Trophoblast cell (in vitro differentiated cells and primary cell): ENCODE results near the gene DNAH1.

Source experiments
- DNase-seq, 2 donors: peaks; one replicate each; pipeline ENCODE4 v3.0.0-alpha.2; 2016
- H2AFZ ChIP-seq: 2 replicates; pipeline ENCODE4 v1.6.1; 2013; ENCODE audit warnings: low read length, moderate library complexity, mild to moderate bottlenecking; ENCODE audit not compliant: insufficient read depth, poor library complexity
- H2AK5ac ChIP-seq: 2 replicates; pipeline ENCODE4 v1.6.1; 2013; ENCODE audit warnings: mild to moderate bottlenecking, low read length
- H2BK120ac ChIP-seq: 2 replicates; pipeline ENCODE4 v1.6.1; 2013; ENCODE audit warnings: low read length, mild to moderate bottlenecking, moderate library complexity; ENCODE audit not compliant: insufficient read depth, poor library complexity
- H2BK12ac ChIP-seq: 2 replicates; pipeline ENCODE4 v1.6.1; 2013; ENCODE audit warnings: mild to moderate bottlenecking, low read length, moderate library complexity
- H2BK5ac ChIP-seq: 2 replicates; pipeline ENCODE4 v1.6.1; 2013; ENCODE audit warnings: low read length, low read depth, moderate library complexity, mild to moderate bottlenecking; ENCODE audit not compliant: poor library complexity
- H3K14ac ChIP-seq: 2 replicates; pipeline ENCODE4 v1.6.1; 2013; ENCODE audit warnings: mild to moderate bottlenecking, low read length
- H3K18ac ChIP-seq: 2 replicates; pipeline ENCODE4 v1.6.1; 2013; ENCODE audit warnings: mild to moderate bottlenecking, low read length
- H3K23ac ChIP-seq: 2 replicates; pipeline ENCODE4 v1.6.1; 2013; ENCODE audit warnings: low read length
- H3K27ac ChIP-seq: 2 replicates; pipeline ENCODE4 v1.5.1; 2013; ENCODE audit warnings: low read depth, mild to moderate bottlenecking, inconsistent platforms, low read length, moderate library complexity
- H3K27me3 ChIP-seq: 2 replicates; pipeline ENCODE4 v1.6.1; 2013; ENCODE audit warnings: inconsistent platforms, mild to moderate bottlenecking, low read length, moderate library complexity; ENCODE audit not compliant: insufficient read depth
- H3K36me3 ChIP-seq, 2 experiments: 1 replicate in 1 of 2; 2 replicates in 1 of 2; pipeline ENCODE4 v1.6.1; 2013; ENCODE audit warnings: low read length in 2 of 2, mild to moderate bottlenecking in 2 of 2, moderate library complexity in 1 of 2; ENCODE audit not compliant: insufficient read depth in 2 of 2, control insufficient read depth in 1 of 2
- H3K4ac ChIP-seq: 2 replicates; pipeline ENCODE4 v1.6.1; 2013; ENCODE audit warnings: low read depth, mild to moderate bottlenecking, low read length, moderate library complexity
- H3K4me1 ChIP-seq, 2 experiments: 1 replicate in 1 of 2; 2 replicates in 1 of 2; pipeline ENCODE4 v1.6.1; 2013; ENCODE audit warnings: low read length in 2 of 2, mild to moderate bottlenecking in 2 of 2, moderate library complexity in 1 of 2; ENCODE audit not compliant: insufficient read depth in 2 of 2, control insufficient read depth in 1 of 2
- H3K4me2 ChIP-seq: 2 replicates; pipeline ENCODE4 v1.6.1; 2013; ENCODE audit warnings: inconsistent platforms, mild to moderate bottlenecking, low read length, moderate library complexity
- H3K4me3 ChIP-seq: 2 replicates; pipeline ENCODE4 v1.5.1; 2013; ENCODE audit warnings: mild to moderate bottlenecking, low read depth, low read length, inconsistent platforms
- H3K79me1 ChIP-seq: one replicate; pipeline ENCODE4 v1.6.1; 2013; ENCODE audit warnings: low read length
- H3K79me2 ChIP-seq: 2 replicates; pipeline ENCODE4 v1.6.1; 2013; ENCODE audit warnings: low read length, mild to moderate bottlenecking; ENCODE audit not compliant: control insufficient read depth, insufficient read depth, poor library complexity
- H3K9ac ChIP-seq: 2 replicates; pipeline ENCODE4 v1.6.1; 2013; ENCODE audit warnings: mild to moderate bottlenecking, low read length
- H3K9me3 ChIP-seq: 2 replicates; pipeline ENCODE4 v1.6.1; 2013; ENCODE audit warnings: low read depth, mild to moderate bottlenecking, control low read depth, inconsistent platforms, low read length; ENCODE audit not compliant: insufficient read depth
- H4K12ac ChIP-seq: 2 replicates; pipeline ENCODE4 v1.6.1; 2013; ENCODE audit warnings: low read depth, mild to moderate bottlenecking, low read length, moderate library complexity
- H4K8ac ChIP-seq: 2 replicates; pipeline ENCODE4 v1.6.1; 2013; ENCODE audit warnings: low read depth, mild to moderate bottlenecking, low read length, moderate library complexity
- H4K91ac ChIP-seq: one replicate; pipeline ENCODE4 v1.6.1; 2013; ENCODE audit warnings: low read depth, mild to moderate bottlenecking, low read length, moderate library complexity
- WGBS: extraction: QIAGEN DNeasy Blood & Tissue Kit; methylation state at CpG from one replicate; pipeline ENCODE4 v1.1.7; 2013; ENCODE audit warnings: missing lambda C conversion rate; ENCODE audit not compliant: insufficient read length, insufficient coverage; ENCODE audit errors: extremely low coverage; 5-methylcytosine and 5-hydroxymethylcytosine counted together

Gene DNAH1

GRCh38 chr3:52393131-52393807 lies 77.2 kb downstream of the DNAH1 start:
- H3K4me2 ChIP-seq, result no peak overlapping the region
- H3K4me1 ChIP-seq, result no peaks in the 10 kb centered on the region
- no peaks in the 10 kb centered on the region for H3K79me2 ChIP-seq
- H2AK5ac ChIP-seq, result no peak overlapping the region
- H3K27ac ChIP-seq, result no peak overlapping the region
- H3K14ac ChIP-seq, result no peak overlapping the region
- H2AFZ ChIP-seq, result no peak overlapping the region
- no peak overlapping the region for H4K8ac ChIP-seq
- no peaks in the 10 kb centered on the region for H3K36me3 ChIP-seq
- no peak overlapping the region for H4K91ac ChIP-seq
- H2BK120ac ChIP-seq, result no peak overlapping the region
- no peak overlapping the region for H3K18ac ChIP-seq
- no peak for DNase-seq
- H4K12ac ChIP-seq, result no peak overlapping the region
- H3K27me3 ChIP-seq, result no peaks in the 10 kb centered on the region
- WGBS, result no CpG with 5 or more reads among the region's 18 CpGs
- no peaks in the 10 kb centered on the region for H3K79me1 ChIP-seq
- no peak overlapping the region for H3K4me3 ChIP-seq
- H2BK5ac ChIP-seq, result no peak overlapping the region
- H2BK12ac ChIP-seq, result no peak overlapping the region
- H3K9me3 ChIP-seq, result peaks cover 5% of the 10 kb centered on the region
- H3K23ac ChIP-seq, result no peak overlapping the region
- H3K9ac ChIP-seq, result no peak overlapping the region
- no peak overlapping the region for H3K4ac ChIP-seq

DNA sequence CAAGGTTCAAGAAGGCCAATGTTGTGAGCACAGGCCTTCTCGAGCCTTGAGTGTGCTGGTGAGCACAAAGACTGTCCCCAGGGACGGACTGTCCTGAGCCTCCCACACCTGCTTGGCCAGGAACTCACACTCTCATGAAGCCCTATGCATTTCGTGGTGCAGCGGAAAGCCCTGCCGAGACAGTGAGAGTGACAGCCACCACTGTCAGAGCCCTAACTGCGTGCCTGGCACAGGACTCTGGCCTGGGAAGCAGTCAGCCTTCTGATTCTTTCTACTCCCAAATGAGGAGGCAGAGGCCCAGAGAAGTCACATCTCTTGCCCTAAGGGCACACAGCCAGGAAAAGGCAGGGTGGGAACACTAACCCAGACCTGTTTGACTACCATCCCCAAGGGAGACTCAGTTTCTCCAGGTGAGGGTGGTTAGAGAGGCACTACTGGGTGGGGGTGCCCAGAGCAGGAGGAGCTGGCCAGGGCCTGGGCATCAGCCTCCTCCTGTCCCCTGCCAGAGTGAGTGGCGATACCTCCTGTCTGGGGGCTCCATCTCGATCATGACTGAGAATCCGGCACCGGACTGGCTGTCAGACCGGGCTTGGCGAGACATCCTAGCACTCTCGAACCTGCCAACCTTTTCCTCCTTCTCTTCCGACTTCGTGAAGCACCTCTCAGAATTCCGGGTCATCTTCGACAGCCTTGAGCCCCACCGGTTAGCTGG lies 78.0 kb downstream of the DNAH1 start:
- Histone ChIP-seq H2AFZ (no peak overlapping the region), H3K27me3 (no peaks in the 10 kb centered on the region)
- WGBS, result no CpG with 5 or more reads among the region's 18 CpGs

DNA sequence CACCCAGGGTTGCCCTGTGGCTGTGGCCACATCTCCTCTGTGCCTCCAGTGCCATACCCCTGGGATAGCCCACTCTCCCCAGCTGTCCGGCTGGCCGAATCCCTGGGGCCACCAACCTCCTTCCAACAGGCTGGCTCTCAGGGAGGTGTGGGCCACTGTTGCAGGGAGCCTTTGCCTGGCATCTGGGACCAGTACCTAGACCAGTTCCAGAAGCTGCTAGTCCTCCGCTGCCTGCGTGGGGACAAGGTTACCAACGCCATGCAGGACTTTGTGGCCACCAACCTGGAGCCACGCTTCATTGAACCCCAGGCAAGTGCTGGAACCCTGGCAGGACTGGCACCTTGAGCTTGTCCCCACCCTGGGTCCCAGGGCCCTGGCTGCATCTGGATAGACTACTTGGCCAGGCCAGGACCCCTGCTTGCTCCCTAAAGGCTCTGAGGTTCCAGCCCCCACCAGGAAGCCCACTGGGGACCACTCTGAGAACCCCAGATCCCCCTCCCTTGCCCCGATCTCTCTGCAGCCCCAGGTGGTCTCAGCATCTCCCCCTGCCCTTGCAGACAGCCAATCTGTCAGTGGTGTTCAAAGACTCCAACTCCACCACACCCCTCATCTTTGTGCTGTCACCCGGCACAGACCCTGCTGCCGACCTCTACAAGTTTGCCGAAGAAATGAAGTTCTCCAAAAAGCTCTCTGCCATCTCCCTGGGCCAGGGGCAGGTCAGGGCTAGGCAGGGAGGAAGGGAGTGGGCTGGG lies 78.8 kb downstream of the DNAH1 start:
- Histone ChIP-seq H3K9me3 (peaks cover 3% of the 10 kb centered on the region), H3K27ac (no peak overlapping the region), H3K4me1 (no peaks in the 10 kb centered on the region), H3K79me2 (no peaks in the 10 kb centered on the region), H4K12ac (no peak overlapping the region), H4K8ac (no peak overlapping the region), H3K79me1 (no peaks in the 10 kb centered on the region), H3K9ac (no peak overlapping the region), H3K18ac (no peak overlapping the region), H4K91ac (no peak overlapping the region), H2AFZ (no peak overlapping the region), H3K14ac (no peak overlapping the region), H3K27me3 (no peaks in the 10 kb centered on the region), H2AK5ac (no peak overlapping the region), H3K4ac (no peak overlapping the region), H2BK12ac (no peak overlapping the region), H2BK120ac (no peak overlapping the region), H3K4me2 (no peak overlapping the region), H3K4me3 (no peak overlapping the region), H3K36me3 (peaks cover 0 to 3% of the 10 kb centered on the region in 2 experiments), H3K23ac (no peak overlapping the region), H2BK5ac (no peak overlapping the region)
- DNase-seq, result no peak
- no CpG with 5 or more reads among the region's 10 CpGs for WGBS

More for the DNA sequence above, 78.0 kb downstream of the DNAH1 start:
- H3K9ac ChIP-seq, result no peak overlapping the region
- H4K12ac ChIP-seq, result no peak overlapping the region
- H4K91ac ChIP-seq, result no peak overlapping the region
- H3K27ac ChIP-seq, result no peak overlapping the region
- H3K4me1 ChIP-seq, result no peaks in the 10 kb centered on the region
- no peak overlapping the region for H2BK5ac ChIP-seq
- no peak overlapping the region for H3K14ac ChIP-seq
- H3K79me2 ChIP-seq, result no peaks in the 10 kb centered on the region
- no peak overlapping the region for H4K8ac ChIP-seq
- no peak overlapping the region for H3K23ac ChIP-seq
- H2BK120ac ChIP-seq, result no peak overlapping the region
- H3K4me2 ChIP-seq, result no peak overlapping the region
- H3K36me3 ChIP-seq, result no peaks in the 10 kb centered on the region
- DNase-seq, result no peak
- H3K9me3 ChIP-seq, result peaks cover 3% of the 10 kb centered on the region
- no peaks in the 10 kb centered on the region for H3K79me1 ChIP-seq
- no peak overlapping the region for H3K4ac ChIP-seq
- no peak overlapping the region for H3K18ac ChIP-seq
- no peak overlapping the region for H2AK5ac ChIP-seq
- H3K4me3 ChIP-seq, result no peak overlapping the region
- H2BK12ac ChIP-seq, result no peak overlapping the region

- Histone ChIP-seq H4K12ac (no peak overlapping the region), H3K4me1 (no peaks in the 10 kb centered on the region)
These were observed 79.4 kb downstream of the DNAH1 start for GRCh38 chr3:52395503-52395865.

More at GRCh38 chr3:52395503-52395865, 79.4 kb downstream of the DNAH1 start:
- Histone ChIP-seq H2AK5ac (no peak overlapping the region), H3K23ac (no peak overlapping the region), H3K36me3 (peaks cover 4 to 8% of the 10 kb centered on the region in 2 experiments), H2BK120ac (no peak overlapping the region), H3K9ac (no peak overlapping the region), H4K91ac (no peak overlapping the region), H3K79me1 (no peaks in the 10 kb centered on the region), H2BK12ac (no peak overlapping the region), H3K27ac (no peak overlapping the region), H2BK5ac (no peak overlapping the region), H3K4me2 (no peak overlapping the region), H2AFZ (no peak overlapping the region), H3K14ac (no peak overlapping the region), H3K27me3 (no peaks in the 10 kb centered on the region), H4K8ac (no peak overlapping the region), H3K18ac (no peak overlapping the region), H3K4me3 (no peak overlapping the region), H3K9me3 (peaks cover 3% of the 10 kb centered on the region), H3K79me2 (no peaks in the 10 kb centered on the region), H3K4ac (no peak overlapping the region)
- no peak for DNase-seq
- no CpG with 5 or more reads among the region's 8 CpGs for WGBS
